Trophoblast cell (in vitro differentiated cells and primary cell): ENCODE results near the gene RCN2.

Source experiments
- DNase-seq, 2 donors: peaks; one replicate each; pipeline ENCODE4 v3.0.0-alpha.2; 2016
- H2AFZ ChIP-seq: 2 replicates; pipeline ENCODE4 v1.6.1; 2013; ENCODE audit warnings: low read length, moderate library complexity, mild to moderate bottlenecking; ENCODE audit not compliant: insufficient read depth, poor library complexity
- H2AK5ac ChIP-seq: 2 replicates; pipeline ENCODE4 v1.6.1; 2013; ENCODE audit warnings: mild to moderate bottlenecking, low read length
- H2BK120ac ChIP-seq: 2 replicates; pipeline ENCODE4 v1.6.1; 2013; ENCODE audit warnings: low read length, mild to moderate bottlenecking, moderate library complexity; ENCODE audit not compliant: insufficient read depth, poor library complexity
- H2BK12ac ChIP-seq: 2 replicates; pipeline ENCODE4 v1.6.1; 2013; ENCODE audit warnings: mild to moderate bottlenecking, low read length, moderate library complexity
- H2BK5ac ChIP-seq: 2 replicates; pipeline ENCODE4 v1.6.1; 2013; ENCODE audit warnings: low read length, low read depth, moderate library complexity, mild to moderate bottlenecking; ENCODE audit not compliant: poor library complexity
- H3K14ac ChIP-seq: 2 replicates; pipeline ENCODE4 v1.6.1; 2013; ENCODE audit warnings: mild to moderate bottlenecking, low read length
- H3K18ac ChIP-seq: 2 replicates; pipeline ENCODE4 v1.6.1; 2013; ENCODE audit warnings: mild to moderate bottlenecking, low read length
- H3K23ac ChIP-seq: 2 replicates; pipeline ENCODE4 v1.6.1; 2013; ENCODE audit warnings: low read length
- H3K27ac ChIP-seq: 2 replicates; pipeline ENCODE4 v1.5.1; 2013; ENCODE audit warnings: low read depth, mild to moderate bottlenecking, inconsistent platforms, low read length, moderate library complexity
- H3K27me3 ChIP-seq: 2 replicates; pipeline ENCODE4 v1.6.1; 2013; ENCODE audit warnings: inconsistent platforms, mild to moderate bottlenecking, low read length, moderate library complexity; ENCODE audit not compliant: insufficient read depth
- H3K36me3 ChIP-seq, 2 experiments: 1 replicate in 1 of 2; 2 replicates in 1 of 2; pipeline ENCODE4 v1.6.1; 2013; ENCODE audit warnings: low read length in 2 of 2, mild to moderate bottlenecking in 2 of 2, moderate library complexity in 1 of 2; ENCODE audit not compliant: insufficient read depth in 2 of 2, control insufficient read depth in 1 of 2
- H3K4ac ChIP-seq: 2 replicates; pipeline ENCODE4 v1.6.1; 2013; ENCODE audit warnings: low read depth, mild to moderate bottlenecking, low read length, moderate library complexity
- H3K4me1 ChIP-seq, 2 experiments: 1 replicate in 1 of 2; 2 replicates in 1 of 2; pipeline ENCODE4 v1.6.1; 2013; ENCODE audit warnings: low read length in 2 of 2, mild to moderate bottlenecking in 2 of 2, moderate library complexity in 1 of 2; ENCODE audit not compliant: insufficient read depth in 2 of 2, control insufficient read depth in 1 of 2
- H3K4me2 ChIP-seq: 2 replicates; pipeline ENCODE4 v1.6.1; 2013; ENCODE audit warnings: inconsistent platforms, mild to moderate bottlenecking, low read length, moderate library complexity
- H3K4me3 ChIP-seq: 2 replicates; pipeline ENCODE4 v1.5.1; 2013; ENCODE audit warnings: mild to moderate bottlenecking, low read depth, low read length, inconsistent platforms
- H3K79me1 ChIP-seq: one replicate; pipeline ENCODE4 v1.6.1; 2013; ENCODE audit warnings: low read length
- H3K79me2 ChIP-seq: 2 replicates; pipeline ENCODE4 v1.6.1; 2013; ENCODE audit warnings: low read length, mild to moderate bottlenecking; ENCODE audit not compliant: control insufficient read depth, insufficient read depth, poor library complexity
- H3K9ac ChIP-seq: 2 replicates; pipeline ENCODE4 v1.6.1; 2013; ENCODE audit warnings: mild to moderate bottlenecking, low read length
- H3K9me3 ChIP-seq: 2 replicates; pipeline ENCODE4 v1.6.1; 2013; ENCODE audit warnings: low read depth, mild to moderate bottlenecking, control low read depth, inconsistent platforms, low read length; ENCODE audit not compliant: insufficient read depth
- H4K12ac ChIP-seq: 2 replicates; pipeline ENCODE4 v1.6.1; 2013; ENCODE audit warnings: low read depth, mild to moderate bottlenecking, low read length, moderate library complexity
- H4K8ac ChIP-seq: 2 replicates; pipeline ENCODE4 v1.6.1; 2013; ENCODE audit warnings: low read depth, mild to moderate bottlenecking, low read length, moderate library complexity
- H4K91ac ChIP-seq: one replicate; pipeline ENCODE4 v1.6.1; 2013; ENCODE audit warnings: low read depth, mild to moderate bottlenecking, low read length, moderate library complexity
- WGBS: extraction: QIAGEN DNeasy Blood & Tissue Kit; methylation state at CpG from one replicate; pipeline ENCODE4 v1.1.7; 2013; ENCODE audit warnings: missing lambda C conversion rate; ENCODE audit not compliant: insufficient read length, insufficient coverage; ENCODE audit errors: extremely low coverage; 5-methylcytosine and 5-hydroxymethylcytosine counted together

Gene RCN2

DNA sequence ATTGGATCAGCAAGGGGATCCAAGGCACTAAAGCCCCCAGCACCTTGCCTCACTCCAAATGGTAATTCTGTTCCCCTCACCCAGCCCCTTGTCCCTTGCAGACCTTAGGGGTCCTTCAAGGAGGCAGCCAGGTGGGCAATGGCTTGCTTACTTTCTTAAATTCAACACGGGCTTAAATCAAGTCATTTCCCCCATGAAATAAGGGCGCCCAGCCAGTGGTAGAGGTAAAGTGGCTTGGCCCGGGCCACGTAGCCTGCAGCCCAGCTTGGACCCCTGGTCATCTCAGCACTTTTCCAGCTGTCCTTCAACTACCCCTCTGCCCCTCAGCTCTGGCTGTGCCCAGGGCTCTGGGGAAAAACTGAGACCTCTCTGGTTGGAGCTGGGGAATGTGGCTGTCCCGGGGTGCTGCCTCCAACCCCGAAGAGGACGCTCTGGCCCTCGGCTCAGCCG is 64.6 kb downstream of the RCN2 start:
- H4K12ac ChIP-seq: no peak overlapping the region
- no peak overlapping the region for H3K9ac ChIP-seq
- H2BK12ac ChIP-seq: no peak overlapping the region
- H3K36me3 ChIP-seq: no peaks in the 10 kb centered on the region
- no peak overlapping the region for H4K8ac ChIP-seq
- no peak overlapping the region for H2BK5ac ChIP-seq
- no peak overlapping the region for H3K27ac ChIP-seq
- no peak overlapping the region for H3K14ac ChIP-seq
- no peak overlapping the region for H2AFZ ChIP-seq
- DNase-seq: no peak
- H2BK120ac ChIP-seq: no peak overlapping the region
- no peaks in the 10 kb centered on the region for H3K27me3 ChIP-seq
- H3K4me3 ChIP-seq: no peak overlapping the region
- H3K18ac ChIP-seq: no peak overlapping the region
- no peak overlapping the region for H4K91ac ChIP-seq
- no CpG with 5 or more reads among the region's 9 CpGs for WGBS
- H3K4ac ChIP-seq: no peak overlapping the region
- H3K9me3 ChIP-seq: peaks cover 1% of the 10 kb centered on the region
- H3K4me2 ChIP-seq: no peak overlapping the region
- no peaks in the 10 kb centered on the region for H3K79me2 ChIP-seq
- H3K79me1 ChIP-seq: no peaks in the 10 kb centered on the region
- no peak overlapping the region for H3K23ac ChIP-seq
- no peaks in the 10 kb centered on the region for H3K4me1 ChIP-seq
- no peak overlapping the region for H2AK5ac ChIP-seq

DNA sequence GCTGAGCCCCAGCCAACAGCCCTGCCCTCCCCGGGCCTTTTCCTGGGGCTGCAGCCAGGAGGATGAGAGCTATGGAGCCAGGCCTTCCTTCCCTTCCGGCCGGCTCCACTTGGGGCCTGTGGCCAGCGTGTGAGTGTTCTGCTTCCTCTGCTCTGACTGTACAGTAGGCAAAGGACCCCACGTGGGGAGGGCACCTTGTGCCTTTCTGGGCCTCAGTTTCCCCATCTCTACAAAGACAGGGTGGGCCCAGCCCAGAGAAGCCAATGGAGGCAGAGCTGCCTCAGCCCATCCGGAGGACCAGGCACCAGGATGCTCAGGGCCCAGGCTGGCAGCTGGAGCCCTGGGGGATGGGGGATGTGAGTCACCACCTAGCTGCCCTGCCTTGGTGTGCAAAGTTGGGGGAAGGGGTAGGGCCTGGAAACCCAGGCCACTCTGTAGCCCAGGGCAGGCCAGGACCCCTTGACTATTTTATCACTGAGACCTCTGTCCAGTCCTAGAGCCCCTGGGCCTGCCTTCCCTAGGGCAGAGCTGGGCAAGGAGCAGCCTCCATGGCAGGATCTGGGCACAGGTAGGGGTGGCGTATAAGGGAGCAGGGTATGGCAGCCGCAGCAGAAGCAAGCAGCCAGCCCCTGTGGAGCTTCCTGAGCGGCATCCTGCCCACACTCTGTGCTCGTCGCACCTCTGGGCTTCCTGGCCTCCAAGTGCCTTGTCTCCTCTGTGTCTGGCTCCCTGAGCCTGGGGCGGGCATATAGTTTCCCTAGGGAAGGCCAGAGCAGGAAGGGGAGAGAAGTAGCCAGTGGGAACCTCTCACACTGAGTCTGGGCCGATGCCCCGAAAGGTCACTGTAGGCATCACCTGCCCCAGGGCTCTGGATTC is 65.2 kb downstream of the RCN2 start:
- Histone ChIP-seq H3K23ac (no peak overlapping the region), H3K14ac (no peak overlapping the region), H4K91ac (no peak overlapping the region), H3K79me2 (no peaks in the 10 kb centered on the region), H3K4me2 (no peak overlapping the region), H3K4me1 (no peaks in the 10 kb centered on the region), H4K8ac (no peak overlapping the region), H4K12ac (no peak overlapping the region), H3K79me1 (no peaks in the 10 kb centered on the region), H3K9me3 (peaks cover 1% of the 10 kb centered on the region), H3K36me3 (no peaks in the 10 kb centered on the region), H2AFZ (no peak overlapping the region), H3K4ac (no peak overlapping the region), H2BK5ac (no peak overlapping the region), H3K9ac (no peak overlapping the region), H3K27me3 (no peaks in the 10 kb centered on the region), H2BK12ac (no peak overlapping the region), H3K27ac (no peak overlapping the region), H2AK5ac (no peak overlapping the region), H3K4me3 (no peak overlapping the region), H2BK120ac (no peak overlapping the region), H3K18ac (no peak overlapping the region)
- no CpG with 5 or more reads among the region's 14 CpGs for WGBS
- DNase-seq: no peak

DNA sequence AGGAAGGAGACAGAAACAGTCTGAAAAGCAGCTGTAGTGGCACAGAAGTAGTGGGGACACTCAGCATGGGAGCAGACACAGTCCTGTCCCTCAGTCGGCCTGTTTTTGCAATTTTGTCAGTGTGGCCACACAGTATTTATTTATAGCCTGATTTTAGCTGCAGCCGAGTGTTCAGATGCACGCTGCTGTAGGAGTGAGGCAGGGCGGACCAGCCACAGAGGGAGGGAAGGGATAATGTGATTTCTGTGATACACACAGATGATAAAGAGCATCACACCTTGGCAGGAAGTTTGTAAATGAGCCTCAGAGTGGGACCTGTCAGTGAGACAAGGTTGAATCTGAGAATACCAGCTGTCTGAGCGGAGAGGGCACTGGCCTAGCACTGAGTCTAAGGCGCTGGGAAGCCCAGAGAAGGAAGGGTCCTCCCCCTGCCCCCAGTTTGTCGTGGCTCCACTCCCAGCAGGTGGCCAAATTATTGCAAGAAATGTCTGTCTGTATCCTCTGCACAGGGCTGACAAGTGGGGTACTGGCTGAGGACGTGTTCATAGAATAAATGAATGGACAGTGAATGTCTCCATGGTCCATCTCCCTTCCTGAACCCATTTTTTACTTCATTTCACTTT is 67.2 kb downstream of the RCN2 start:
- no peak overlapping the region for H3K4ac ChIP-seq
- H3K36me3 ChIP-seq: no peaks in the 10 kb centered on the region
- H4K8ac ChIP-seq: no peak overlapping the region
- H3K4me1 ChIP-seq: no peaks in the 10 kb centered on the region
- no peak overlapping the region for H2BK120ac ChIP-seq
- no peaks in the 10 kb centered on the region for H3K79me2 ChIP-seq
- no peak overlapping the region for H3K9ac ChIP-seq
- H4K12ac ChIP-seq: no peak overlapping the region
- DNase-seq: no peak
- no peak overlapping the region for H3K14ac ChIP-seq
- no peak overlapping the region for H2BK5ac ChIP-seq
- H3K18ac ChIP-seq: no peak overlapping the region
- H3K27me3 ChIP-seq: no peaks in the 10 kb centered on the region
- WGBS: no CpG with 5 or more reads among the region's 8 CpGs
- H3K4me3 ChIP-seq: no peak overlapping the region
- H3K4me2 ChIP-seq: no peak overlapping the region
- H2BK12ac ChIP-seq: no peak overlapping the region
- no peak overlapping the region for H3K27ac ChIP-seq
- peaks cover 1% of the 10 kb centered on the region for H3K9me3 ChIP-seq
- no peak overlapping the region for H2AK5ac ChIP-seq
- no peak overlapping the region for H3K23ac ChIP-seq
- no peak overlapping the region for H2AFZ ChIP-seq
- no peaks in the 10 kb centered on the region for H3K79me1 ChIP-seq
- H4K91ac ChIP-seq: no peak overlapping the region

DNA sequence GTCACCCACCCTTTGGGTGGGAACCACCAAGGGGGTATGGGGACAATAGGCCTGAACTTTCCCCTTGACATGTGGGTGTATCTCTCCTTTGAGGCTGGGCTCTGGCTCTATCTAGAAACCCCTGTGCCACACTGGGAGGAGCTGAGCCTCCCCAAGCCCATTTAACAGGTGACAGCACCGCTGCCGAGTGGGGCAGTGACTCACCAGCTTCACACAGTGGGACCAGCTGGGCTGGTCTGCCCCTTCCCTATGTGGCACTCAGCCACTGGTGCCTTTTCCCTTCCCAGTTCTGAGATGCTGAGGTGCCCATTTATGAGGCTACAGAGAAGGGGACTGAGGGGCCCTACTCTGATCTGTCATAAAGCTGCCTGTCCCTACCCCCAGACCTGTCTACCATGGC is 68.4 kb downstream of the RCN2 start:
- DNase-seq: no peak
- H2AK5ac ChIP-seq: no peak overlapping the region
- H3K27me3 ChIP-seq: no peaks in the 10 kb centered on the region
- H2BK12ac ChIP-seq: no peak overlapping the region
- WGBS: no CpG with 5 or more reads among the region's 2 CpGs
- H3K4me2 ChIP-seq: no peak overlapping the region
- no peaks in the 10 kb centered on the region for H3K4me1 ChIP-seq
- no peaks in the 10 kb centered on the region for H3K79me1 ChIP-seq
- peaks cover 1% of the 10 kb centered on the region for H3K9me3 ChIP-seq
- no peak overlapping the region for H3K9ac ChIP-seq
- no peak overlapping the region for H3K4me3 ChIP-seq
- no peak overlapping the region for H3K4ac ChIP-seq
- no peaks in the 10 kb centered on the region for H3K79me2 ChIP-seq
- no peak overlapping the region for H2AFZ ChIP-seq
- H3K18ac ChIP-seq: no peak overlapping the region
- no peak overlapping the region for H3K23ac ChIP-seq
- no peak overlapping the region for H2BK5ac ChIP-seq
- H4K8ac ChIP-seq: no peak overlapping the region
- no peak overlapping the region for H3K27ac ChIP-seq
- H4K12ac ChIP-seq: no peak overlapping the region
- no peaks in the 10 kb centered on the region for H3K36me3 ChIP-seq
- no peak overlapping the region for H2BK120ac ChIP-seq
- no peak overlapping the region for H3K14ac ChIP-seq
- H4K91ac ChIP-seq: no peak overlapping the region
